ENCODE measurements around the gene PTPRA. TPM values are rescaled to one million over a fixed set of nuclear protein-coding genes. Genes with fewer than 3 reads are reported as not detected.

PTPRA gene
- total RNA-seq, 2 experiments from 2014 or later: 33.3 to 47.2 TPM

- no peak for DNase-seq (ENCODE audit: low spot score)
- Histone ChIP-seq H3K9me2 (ENCODE audit: insufficient read depth, low read length) (no peaks in the 10 kb centered on the region), H3K36me3 (ENCODE audit: insufficient read depth, low read length) (peaks cover 71% of the 10 kb centered on the region), H2AFZ (ENCODE audit: low read length) (no peak overlapping the region), H3K4me2 (ENCODE audit: low read length) (no peak overlapping the region), H3K4me3 (ENCODE audit: low read depth, low read length, poor library complexity, severe bottlenecking) (no peak overlapping the region), H4K20me1 (ENCODE audit: insufficient read depth, low read length) (no peaks in the 10 kb centered on the region), H3K9me3 (ENCODE audit: low read length) (no peaks in the 10 kb centered on the region), H3K27ac (ENCODE audit: low read depth, low read length, poor library complexity, severe bottlenecking) (no peak overlapping the region), H3K4me1 (ENCODE audit: insufficient read depth, low read length, poor library complexity, severe bottlenecking) (peaks cover 7% of the 10 kb centered on the region), H3K79me2 (ENCODE audit: insufficient read depth, low read depth, low read length) (no peaks in the 10 kb centered on the region)
- intact Hi-C loops (cut with micrococcal nuclease; ENCODE audit: unreplicated experiment): no loop called here
- BruUV-seq (replicated peaks): no TSS peak
- TF ChIP-seq EZH2phosphoT487 (IDR thresholded peaks at IDR 0.05; ENCODE audit: borderline replicate concordance, low read depth, low read length) (no peak), CTCF (conservative IDR thresholded peaks at IDR 0.05; ENCODE audit: low read length) (no peak)
- POLR2A ChIA-PET: no interaction called here
- CTCF ChIA-PET (ENCODE audit: unreplicated experiment): no interaction called here
Measured at GRCh38 chr20:2987861-2988260, 114.6 kb downstream of the PTPRA start.

DNA sequence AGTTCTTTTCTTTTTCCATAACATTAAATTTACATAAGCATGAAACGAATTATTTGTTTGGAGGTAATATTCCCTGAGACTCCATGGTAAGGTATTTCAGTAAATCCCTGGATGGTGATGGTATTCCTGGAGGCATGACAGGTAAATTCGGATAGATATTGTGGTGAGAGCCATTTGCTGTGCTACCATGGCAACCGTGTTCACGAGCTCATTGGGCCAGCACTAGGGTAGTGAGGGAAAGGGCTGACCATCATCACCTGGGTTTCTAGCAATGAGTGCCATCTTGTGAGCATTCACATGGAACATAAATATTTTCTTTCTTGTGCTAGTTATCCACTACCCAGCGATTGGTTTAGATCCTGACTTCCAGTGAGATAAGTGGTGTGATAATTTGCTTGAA lies 118.3 kb downstream of the PTPRA start:
- Histone ChIP-seq H3K4me1 (ENCODE audit: insufficient read depth, low read length, poor library complexity, severe bottlenecking) (no peaks in the 10 kb centered on the region), H2AFZ (ENCODE audit: low read length) (no peak overlapping the region), H3K36me3 (ENCODE audit: insufficient read depth, low read length) (peaks cover 82% of the 10 kb centered on the region), H3K27ac (ENCODE audit: low read depth, low read length, poor library complexity, severe bottlenecking) (no peak overlapping the region), H3K4me2 (ENCODE audit: low read length) (no peak overlapping the region), H3K9me2 (ENCODE audit: insufficient read depth, low read length) (no peaks in the 10 kb centered on the region), H3K4me3 (ENCODE audit: low read depth, low read length, poor library complexity, severe bottlenecking) (no peak overlapping the region), H4K20me1 (ENCODE audit: insufficient read depth, low read length) (no peaks in the 10 kb centered on the region), H3K79me2 (ENCODE audit: insufficient read depth, low read depth, low read length) (no peaks in the 10 kb centered on the region), H3K9me3 (ENCODE audit: low read length) (no peaks in the 10 kb centered on the region)
- intact Hi-C loops (cut with micrococcal nuclease; ENCODE audit: unreplicated experiment): no loop called here
- ChIA-PET POLR2A (no interaction called here), CTCF (ENCODE audit: unreplicated experiment) (interaction anchor here (0.6 kb wide), 1 partner anchor 10 kb away, joined by 3 read pairs; no protein-coding TSS in a partner anchor)
- DNase-seq (ENCODE audit: low spot score): no peak
- no TSS peak for BruUV-seq (replicated peaks)
- no peak for TF ChIP-seq EZH2phosphoT487 (IDR thresholded peaks at IDR 0.05; ENCODE audit: borderline replicate concordance, low read depth, low read length)
- TF ChIP-seq CTCF (conservative IDR thresholded peaks at IDR 0.05; ENCODE audit: low read length): no peak

DNA sequence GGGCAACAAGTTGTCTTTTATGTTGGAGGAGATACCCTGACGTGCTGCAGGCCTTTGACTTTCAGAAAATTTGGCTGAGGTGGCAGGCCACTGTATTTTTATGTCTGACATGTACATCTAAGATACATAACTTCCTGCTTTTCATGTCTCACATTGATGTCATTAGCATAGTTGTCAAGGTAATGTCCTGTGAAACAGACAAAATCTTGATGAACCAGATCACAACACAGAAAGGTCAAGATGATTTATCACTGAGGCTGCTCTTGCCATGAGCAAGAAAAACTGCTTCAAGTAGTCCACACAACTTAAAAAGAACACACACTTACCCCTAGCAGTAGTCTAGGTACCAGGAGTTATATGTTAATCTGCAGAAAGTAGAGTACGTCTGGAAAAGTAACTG lies 120.0 kb downstream of the PTPRA start:
- no peak for TF ChIP-seq EZH2phosphoT487 (IDR thresholded peaks at IDR 0.05; ENCODE audit: borderline replicate concordance, low read depth, low read length)
- no peak for TF ChIP-seq CTCF (conservative IDR thresholded peaks at IDR 0.05; ENCODE audit: low read length)
- no TSS peak for BruUV-seq (replicated peaks)
- Histone ChIP-seq H3K4me1 (ENCODE audit: insufficient read depth, low read length, poor library complexity, severe bottlenecking) (no peaks in the 10 kb centered on the region), H3K4me3 (ENCODE audit: low read depth, low read length, poor library complexity, severe bottlenecking) (no peak overlapping the region), H3K27ac (ENCODE audit: low read depth, low read length, poor library complexity, severe bottlenecking) (no peak overlapping the region), H4K20me1 (ENCODE audit: insufficient read depth, low read length) (no peaks in the 10 kb centered on the region), H3K9me3 (ENCODE audit: low read length) (no peaks in the 10 kb centered on the region), H3K4me2 (ENCODE audit: low read length) (no peak overlapping the region), H3K9me2 (ENCODE audit: insufficient read depth, low read length) (no peaks in the 10 kb centered on the region), H2AFZ (ENCODE audit: low read length) (no peak overlapping the region), H3K36me3 (ENCODE audit: insufficient read depth, low read length) (peaks cover 65% of the 10 kb centered on the region), H3K79me2 (ENCODE audit: insufficient read depth, low read depth, low read length) (no peaks in the 10 kb centered on the region)
- no peak for DNase-seq (ENCODE audit: low spot score)
- intact Hi-C loops (cut with micrococcal nuclease; ENCODE audit: unreplicated experiment): no loop called here
- ChIA-PET CTCF (ENCODE audit: unreplicated experiment) (no interaction called here), POLR2A (no interaction called here)
